GM12891 (cell line): ENCODE results near the gene C1QTNF9B.

ENCODE experiments used
- DNase-seq: peaks from one replicate; pipeline ENCODE4 v3.0.0; 2011; ENCODE audit warnings: low spot score; ENCODE audit not compliant: insufficient read length
- FAIRE-seq: peaks from 2 replicates; lab custom pipeline; 2011; peaks lifted over from hg19 to GRCh38; lab: Jason Lieb, UNC
- PAX5 ChIP-seq: IDR thresholded peaks from 2 replicates; pipeline ENCODE4 v1.6.1; 2011; ENCODE audit warnings: low read length, moderate library complexity, mild to moderate bottlenecking; ENCODE audit not compliant: insufficient read depth, severe bottlenecking
- POLR2A ChIP-seq: IDR thresholded peaks from 2 replicates; pipeline ENCODE4 v1.6.1; 2011; ENCODE audit warnings: low read depth, low read length, control low read depth
- POLR2AphosphoS5 ChIP-seq: IDR thresholded peaks from 2 replicates; pipeline ENCODE4 v1.6.1; 2011; ENCODE audit warnings: low read depth, low read length, control low read depth
- POU2F2 ChIP-seq: IDR thresholded peaks from 2 replicates; pipeline ENCODE4 v1.6.1; 2011; ENCODE audit warnings: low read depth, mild to moderate bottlenecking, control low read depth, low read length, moderate library complexity
- SPI1 ChIP-seq: IDR thresholded peaks from 2 replicates; pipeline ENCODE4 v1.6.1; 2011; ENCODE audit warnings: low read depth, low read length, control low read depth
- TAF1 ChIP-seq: IDR thresholded peaks from 2 replicates; pipeline ENCODE4 v1.6.1; 2011; ENCODE audit warnings: low read depth, low read length, control low read depth

C1QTNF9B gene

GRCh38 chr13:23848646-23849141, 48.6 kb downstream of the C1QTNF9B start:
- DNase-seq: no peak
- TF ChIP-seq POLR2A (no peak), PAX5 (no peak), POLR2AphosphoS5 (no peak), SPI1 (no peak), TAF1 (no peak)
- FAIRE-seq: no peak

DNA sequence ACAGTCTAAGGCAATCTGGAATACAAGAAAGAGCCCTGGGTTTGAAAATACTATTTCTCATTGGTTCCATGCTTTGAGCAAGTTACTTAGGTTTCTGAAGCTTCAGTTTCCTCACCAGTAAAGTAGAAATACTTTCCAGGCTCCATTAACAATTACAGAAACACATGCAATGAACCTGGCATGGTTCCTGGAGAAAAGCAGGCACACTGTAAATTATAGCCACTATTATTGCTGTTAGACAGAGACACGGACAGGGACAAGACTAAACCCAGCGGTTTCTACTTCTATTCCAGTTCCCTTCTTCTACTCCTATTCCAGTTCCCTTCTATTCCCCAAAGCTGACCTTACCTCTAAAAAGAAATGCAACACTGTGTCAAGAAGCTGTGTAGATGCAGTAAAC, 49.3 kb downstream of the C1QTNF9B start:
- DNase-seq: no peak
- FAIRE-seq: no peak
- no peak for TF ChIP-seq POU2F2
- TF ChIP-seq SPI1: no peak
- TF ChIP-seq POLR2A: no peak
- TF ChIP-seq PAX5: no peak
- TF ChIP-seq POLR2AphosphoS5: no peak
- TF ChIP-seq TAF1: no peak

GRCh38 chr13:23847497-23847896, 49.8 kb downstream of the C1QTNF9B start:
- DNase-seq: no peak
- peak; percentile 74 for FAIRE-seq

GRCh38 chr13:23845105-23845725, 52.1 kb downstream of the C1QTNF9B start:
- TF ChIP-seq SPI1 (peak; percentile 31; the same call in 1 of the 2 replicates), PAX5 (no peak)
- DNase-seq (no peak), FAIRE-seq (peak; percentile 5)

More at GRCh38 chr13:23847497-23847896, 49.8 kb downstream of the C1QTNF9B start:
- no peak for TF ChIP-seq POU2F2
- no peak for TF ChIP-seq PAX5
- no peak for TF ChIP-seq SPI1
- no peak for TF ChIP-seq POLR2AphosphoS5
- TF ChIP-seq POLR2A: no peak
- TF ChIP-seq TAF1: no peak

GRCh38 chr13:23844132-23844531, 53.2 kb downstream of the C1QTNF9B start:
- no peak for DNase-seq
- TF ChIP-seq POLR2A: no peak
- no peak for TF ChIP-seq PAX5
- peak; percentile 69 for TF ChIP-seq SPI1
- peak; percentile 9 for FAIRE-seq

DNA sequence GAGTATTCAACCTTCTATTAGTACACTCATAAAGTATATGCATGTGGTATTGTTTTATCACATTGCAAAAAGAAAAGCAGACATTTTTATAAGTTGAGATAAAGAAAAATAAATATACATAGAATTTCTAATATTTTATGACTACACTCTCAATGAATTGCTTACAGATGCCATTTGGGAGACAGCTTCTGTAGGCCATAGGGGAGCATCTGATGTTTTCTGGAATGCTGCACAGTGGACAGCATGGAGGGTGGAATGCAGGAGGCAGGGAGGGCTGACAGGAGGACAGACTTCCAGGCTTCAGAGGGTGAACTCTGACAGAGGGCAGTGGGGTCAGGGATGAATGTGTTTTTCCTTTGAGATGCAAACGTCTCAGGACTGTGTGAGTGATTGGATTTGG, 53.9 kb downstream of the C1QTNF9B start:
- FAIRE-seq: no peak
- no peak for DNase-seq
- TF ChIP-seq PAX5: no peak
- TF ChIP-seq POLR2AphosphoS5: no peak

DNA sequence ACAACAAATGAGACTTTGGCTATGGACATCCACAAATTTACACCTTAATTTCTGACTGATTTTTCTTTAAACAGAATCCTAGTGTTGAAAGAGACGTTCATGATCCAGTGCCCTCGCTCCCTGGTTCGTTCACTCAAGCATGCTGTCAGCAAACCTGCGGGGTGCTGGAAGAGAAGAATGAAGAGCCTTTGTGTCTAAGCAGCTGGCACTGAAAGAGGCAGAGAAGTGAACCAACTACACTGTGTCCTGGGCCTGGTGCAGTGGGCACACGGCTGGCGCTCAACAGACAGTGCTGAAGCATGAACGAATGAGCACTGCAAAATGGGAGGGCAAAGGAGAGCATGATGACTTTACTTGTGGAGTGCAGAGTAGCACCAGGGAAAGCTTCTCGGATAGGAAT, 54.9 kb downstream of the C1QTNF9B start:
- no peak for FAIRE-seq
- TF ChIP-seq POU2F2 (no peak), POLR2AphosphoS5 (no peak), POLR2A (no peak), PAX5 (no peak), SPI1 (no peak), TAF1 (no peak)
- DNase-seq: no peak
